ENCODE measurements around the gene MYZAP. TPM values are rescaled to one million over a fixed set of nuclear protein-coding genes. Genes with fewer than 3 reads are reported as not detected.
"Not testable (repeated sequence)": the region's sequence is repeated elsewhere in the genome, so short reads cannot be mapped to it uniquely, and the experiment has no call there.

Gene MYZAP
- total RNA-seq, 1 experiment from 2014 or later, result 0.35 TPM

DNA sequence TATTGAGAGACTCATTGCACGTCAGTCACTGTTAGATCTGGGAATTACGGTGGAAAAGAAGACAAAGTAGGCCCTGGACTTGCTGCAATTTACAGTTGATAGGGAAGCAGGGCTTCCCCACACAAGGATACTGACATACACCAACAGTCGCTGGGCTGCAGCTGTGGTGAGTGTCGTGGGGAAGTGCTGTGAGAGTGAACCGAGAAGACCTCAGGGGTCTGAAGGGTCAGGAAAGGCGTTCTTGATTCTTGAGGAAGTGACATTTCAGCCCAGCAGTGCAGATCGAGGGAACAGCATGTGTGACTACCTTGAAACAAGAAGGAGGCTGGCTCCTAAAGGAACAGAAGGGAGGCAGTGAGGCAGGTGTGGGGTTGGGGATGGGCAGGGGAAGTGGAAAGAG is 22.5 kb downstream of the MYZAP start:
- no peaks in the 10 kb centered on the region for H3K27me3 ChIP-seq (ENCODE audit: control insufficient read depth, insufficient read depth, low read length)

DNA sequence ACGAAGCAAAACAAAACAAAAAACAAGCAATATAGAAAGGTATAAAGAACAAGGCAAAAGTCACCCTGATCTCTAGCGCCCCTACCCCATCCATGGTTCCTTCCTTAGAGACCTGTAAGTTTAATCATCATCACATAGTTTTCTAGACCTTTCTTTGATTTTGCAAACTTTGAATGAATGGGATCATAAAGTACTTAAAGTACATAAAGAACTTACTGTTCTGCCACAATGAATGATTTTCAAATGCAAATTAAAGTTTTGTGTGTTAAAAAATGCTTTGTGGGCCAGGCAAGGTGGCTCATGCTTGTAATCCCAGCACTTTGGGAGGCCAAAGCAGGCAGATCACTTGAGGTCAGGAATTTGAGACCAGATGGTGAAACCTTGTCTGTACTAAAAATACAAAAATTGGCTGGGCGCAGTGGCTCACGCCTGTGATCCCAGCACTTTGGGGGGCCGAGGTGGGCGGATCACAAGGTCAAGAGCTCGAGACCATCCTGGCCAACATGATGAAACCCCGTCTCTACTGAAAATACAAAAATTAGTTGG is 24.3 kb downstream of the MYZAP start:
- not testable (repeated sequence) for H3K27me3 ChIP-seq (ENCODE audit: control insufficient read depth, insufficient read depth, low read length); H3K4me3 ChIP-seq (ENCODE audit: insufficient read depth, low read depth, low read length); H3K36me3 ChIP-seq (replicated peaks; ENCODE audit: control insufficient read depth, insufficient read depth, low read length)
- peak; percentile 32 for DNase-seq

More for the DNA sequence above, 22.5 kb downstream of the MYZAP start:
- H3K36me3 ChIP-seq (replicated peaks; ENCODE audit: control insufficient read depth, insufficient read depth, low read length), result no peaks in the 10 kb centered on the region
- no peak overlapping the region for H3K4me3 ChIP-seq (ENCODE audit: insufficient read depth, low read depth, low read length)
- no peak for DNase-seq

DNA sequence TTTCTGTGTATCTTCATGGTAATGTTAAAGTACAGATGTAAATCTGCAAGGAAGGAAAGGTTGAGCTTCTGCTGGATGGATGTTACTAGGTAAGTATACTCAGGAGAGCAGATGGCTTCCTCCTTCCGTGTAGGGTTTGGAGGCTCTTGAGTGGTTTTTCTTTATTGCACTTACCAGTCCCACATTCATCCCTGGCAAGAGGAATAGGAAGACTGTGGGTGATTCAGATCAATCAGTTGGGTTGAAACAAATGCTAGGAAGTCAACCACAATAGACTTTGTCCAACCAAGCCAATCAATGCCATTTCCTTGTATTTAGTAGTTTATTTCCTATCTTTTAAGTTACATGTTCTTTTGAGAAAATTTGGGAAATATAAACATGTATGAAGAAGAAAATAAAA is 26.6 kb downstream of the MYZAP start:
- Histone ChIP-seq H3K4me3 (ENCODE audit: insufficient read depth, low read depth, low read length) (no peak overlapping the region), H3K27me3 (ENCODE audit: control insufficient read depth, insufficient read depth, low read length) (no peaks in the 10 kb centered on the region), H3K36me3 (replicated peaks; ENCODE audit: control insufficient read depth, insufficient read depth, low read length) (no peaks in the 10 kb centered on the region)
- DNase-seq, result no peak

DNA sequence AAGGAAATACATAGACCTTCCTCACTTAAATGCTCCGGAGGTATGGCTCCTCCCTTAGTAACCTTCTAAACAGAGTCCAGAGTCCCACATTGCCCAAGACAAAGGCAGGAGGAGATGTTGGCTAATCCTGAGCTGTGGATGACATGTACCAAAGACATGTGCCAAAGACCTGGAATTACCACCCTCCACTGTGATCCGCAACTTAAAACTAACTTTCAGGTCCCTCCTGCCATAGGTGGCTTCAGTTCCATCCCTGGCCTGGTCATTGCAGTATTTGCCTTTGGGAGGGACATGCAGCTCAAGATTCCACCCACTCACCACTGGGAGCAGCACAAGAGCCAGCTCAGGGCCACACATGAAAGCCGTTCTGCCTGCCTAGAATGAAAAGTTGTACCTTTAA is 28.0 kb downstream of the MYZAP start:
- peak; percentile 44 for DNase-seq
- no peak overlapping the region for H3K4me3 ChIP-seq (ENCODE audit: insufficient read depth, low read depth, low read length)
- no peaks in the 10 kb centered on the region for H3K27me3 ChIP-seq (ENCODE audit: control insufficient read depth, insufficient read depth, low read length)
- no peaks in the 10 kb centered on the region for H3K36me3 ChIP-seq (replicated peaks; ENCODE audit: control insufficient read depth, insufficient read depth, low read length)

DNA sequence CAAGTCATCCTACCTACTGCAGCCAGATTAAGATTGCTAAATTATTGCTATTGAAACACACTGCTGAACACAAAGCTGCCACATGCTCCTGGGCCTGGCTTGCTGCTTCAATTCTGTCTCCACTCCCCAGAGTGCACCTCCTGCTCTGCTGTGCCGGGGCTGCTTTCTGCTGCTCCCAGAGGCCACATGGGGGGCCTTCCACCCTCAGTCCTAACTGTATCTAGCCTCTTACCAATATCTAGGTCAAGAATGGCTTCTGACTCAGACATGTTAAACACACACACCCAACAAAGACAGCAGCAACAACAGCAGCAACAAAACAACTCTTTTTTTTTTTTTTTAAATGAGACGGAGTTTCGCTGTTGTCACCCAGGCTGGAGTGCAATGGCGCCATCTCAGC is 33.0 kb downstream of the MYZAP start:
- no peak for DNase-seq
- Histone ChIP-seq H3K27me3 (ENCODE audit: control insufficient read depth, insufficient read depth, low read length) (no peaks in the 10 kb centered on the region), H3K4me3 (ENCODE audit: insufficient read depth, low read depth, low read length) (no peak overlapping the region), H3K36me3 (replicated peaks; ENCODE audit: control insufficient read depth, insufficient read depth, low read length) (no peaks in the 10 kb centered on the region)

DNA sequence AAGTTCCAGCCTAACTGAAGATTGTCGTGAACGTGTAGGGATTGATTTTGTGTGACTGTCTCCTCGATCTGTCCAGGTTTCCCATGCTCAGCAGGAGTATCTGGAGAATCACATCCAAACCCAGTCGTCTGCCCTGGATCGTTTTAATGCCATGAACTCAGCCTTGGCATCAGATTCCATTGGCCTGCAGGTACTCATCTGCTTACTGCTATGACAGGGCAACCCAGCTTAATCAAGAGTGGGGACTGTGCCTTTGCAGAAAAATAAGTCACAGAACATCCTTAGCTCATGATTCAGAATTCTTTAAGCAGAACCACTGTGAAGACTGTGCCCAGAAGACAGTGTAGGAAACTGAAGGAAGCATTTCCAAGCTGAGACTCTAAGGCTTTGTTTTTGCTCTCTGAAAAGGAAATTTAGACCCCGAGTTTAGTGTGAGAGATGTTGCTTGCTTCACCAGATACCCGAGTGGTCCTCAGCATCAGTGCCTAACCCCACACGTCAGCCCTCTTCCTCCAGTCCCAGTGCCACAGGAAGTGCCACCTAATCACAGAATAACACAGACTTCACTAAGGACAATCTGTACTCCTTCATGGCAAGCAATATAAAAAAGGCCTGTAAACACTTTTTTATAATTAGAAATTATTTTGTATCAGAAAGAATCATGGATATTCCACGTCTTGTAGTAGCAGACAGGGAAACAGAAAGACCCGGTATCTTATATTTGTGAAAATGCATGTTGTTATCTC is 34.2 kb downstream of the MYZAP start:
- no peak for DNase-seq
- H3K4me3 ChIP-seq (ENCODE audit: insufficient read depth, low read depth, low read length), result no peak overlapping the region
- H3K36me3 ChIP-seq (replicated peaks; ENCODE audit: control insufficient read depth, insufficient read depth, low read length), result no peaks in the 10 kb centered on the region; the same call in 1 of the 2 replicates
- no peaks in the 10 kb centered on the region for H3K27me3 ChIP-seq (ENCODE audit: control insufficient read depth, insufficient read depth, low read length)

DNA sequence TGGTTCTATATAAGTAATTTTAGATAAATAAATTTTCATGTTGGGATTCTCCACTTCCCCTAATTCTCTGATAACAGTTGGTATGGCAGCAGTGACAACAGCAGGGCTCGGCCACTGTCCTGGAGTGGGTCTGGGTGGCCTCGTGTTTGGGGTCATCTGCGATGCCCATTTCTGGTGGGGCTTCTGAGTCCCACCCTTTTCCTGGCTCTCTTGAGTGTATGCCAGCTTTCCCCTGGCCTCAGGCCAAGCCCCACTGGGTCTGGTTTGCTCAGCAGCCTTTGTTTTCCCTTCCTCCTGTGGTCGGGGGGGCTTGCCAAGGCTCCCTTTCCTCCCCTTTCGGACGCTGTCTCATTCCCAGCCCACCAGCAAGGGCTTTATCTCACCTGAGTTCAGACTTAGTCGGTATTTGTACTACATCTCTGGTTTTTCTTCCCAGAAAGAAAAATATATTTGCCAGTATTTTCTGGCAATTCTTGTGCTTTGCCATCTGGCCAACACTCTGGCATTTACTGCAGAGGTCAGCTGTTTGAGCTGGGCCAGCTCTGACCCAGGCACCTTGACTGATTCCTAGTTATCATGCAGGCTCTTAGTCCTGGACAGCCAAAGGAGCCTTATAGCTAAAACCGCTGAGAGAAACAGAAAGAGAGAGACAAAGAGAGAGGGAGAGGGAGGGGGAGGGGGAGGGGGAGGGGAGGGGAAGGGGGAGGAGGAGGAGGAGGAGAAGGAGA is 35.2 kb downstream of the MYZAP start:
- H3K4me3 ChIP-seq (ENCODE audit: insufficient read depth, low read depth, low read length), result no peak overlapping the region

DNA sequence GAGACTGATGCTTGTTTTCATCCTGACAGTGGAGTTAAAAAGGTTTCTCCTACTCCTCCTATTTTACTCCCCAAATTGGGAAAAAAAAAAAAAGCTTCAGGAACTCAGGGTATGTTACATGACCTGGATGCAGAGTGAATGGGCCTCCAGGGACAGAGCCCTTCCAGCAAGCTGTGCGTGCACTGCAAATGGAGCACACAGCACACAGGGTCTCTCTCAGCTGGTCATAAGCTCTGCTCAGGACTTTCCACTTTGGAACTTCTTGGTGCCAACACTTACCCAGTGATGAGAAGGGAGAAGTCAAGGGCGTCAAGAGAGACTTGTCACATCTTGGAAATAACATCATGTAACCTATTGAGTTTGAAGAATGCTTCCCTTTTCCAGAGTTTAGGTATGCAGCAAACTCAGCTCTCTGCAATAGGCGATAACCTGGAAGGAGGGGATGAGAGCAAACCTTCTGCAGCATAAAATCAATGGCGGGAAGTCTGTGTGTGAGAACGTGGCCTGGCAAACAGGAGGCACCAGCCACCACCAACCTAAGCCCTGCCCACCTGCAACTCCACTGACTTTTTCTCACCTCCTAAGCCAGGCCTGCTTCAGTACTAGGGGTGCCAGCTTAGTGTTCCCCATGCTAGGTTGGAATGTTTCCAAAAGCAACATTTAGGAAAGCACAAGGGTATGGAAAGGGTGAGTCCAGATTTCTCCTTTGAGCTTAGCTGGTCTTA is 39.8 kb downstream of the MYZAP start:
- Histone ChIP-seq H3K36me3 (replicated peaks; ENCODE audit: control insufficient read depth, insufficient read depth, low read length) (no peaks in the 10 kb centered on the region; the same call in 1 of the 2 replicates), H3K27me3 (ENCODE audit: control insufficient read depth, insufficient read depth, low read length) (no peaks in the 10 kb centered on the region; the same call in 1 of the 2 replicates), H3K4me3 (ENCODE audit: insufficient read depth, low read depth, low read length) (no peak overlapping the region)
- DNase-seq, result no peak

More for the DNA sequence above, 35.2 kb downstream of the MYZAP start:
- no peak for DNase-seq
- Histone ChIP-seq H3K36me3 (replicated peaks; ENCODE audit: control insufficient read depth, insufficient read depth, low read length) (no peaks in the 10 kb centered on the region; the same call in 1 of the 2 replicates), H3K27me3 (ENCODE audit: control insufficient read depth, insufficient read depth, low read length) (no peaks in the 10 kb centered on the region)

DNA sequence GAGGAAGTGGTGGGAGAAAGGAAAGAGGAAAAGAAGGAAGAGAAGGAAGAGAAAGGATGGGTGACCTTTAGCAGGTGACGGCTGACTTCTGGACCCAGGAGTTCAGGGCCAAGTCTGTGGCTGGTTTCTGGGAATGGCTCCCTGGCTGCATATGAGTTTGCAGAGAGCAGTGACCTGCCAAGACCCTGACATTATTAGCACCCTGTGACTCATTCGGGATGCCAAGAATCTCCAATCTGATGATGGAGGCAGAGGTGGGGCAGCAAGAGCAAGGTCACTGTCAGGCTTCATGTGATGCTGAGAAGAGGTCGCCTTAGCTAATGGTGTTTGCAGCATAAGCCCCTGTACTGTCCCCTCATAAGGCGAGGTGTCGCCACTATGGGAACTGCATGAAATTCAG is 42.6 kb downstream of the MYZAP start:
- Histone ChIP-seq H3K36me3 (replicated peaks; ENCODE audit: control insufficient read depth, insufficient read depth, low read length) (no peaks in the 10 kb centered on the region; the same call in 1 of the 2 replicates), H3K27me3 (ENCODE audit: control insufficient read depth, insufficient read depth, low read length) (no peaks in the 10 kb centered on the region; the same call in 1 of the 2 replicates), H3K4me3 (ENCODE audit: insufficient read depth, low read depth, low read length) (no peak overlapping the region)
- no peak for DNase-seq

DNA sequence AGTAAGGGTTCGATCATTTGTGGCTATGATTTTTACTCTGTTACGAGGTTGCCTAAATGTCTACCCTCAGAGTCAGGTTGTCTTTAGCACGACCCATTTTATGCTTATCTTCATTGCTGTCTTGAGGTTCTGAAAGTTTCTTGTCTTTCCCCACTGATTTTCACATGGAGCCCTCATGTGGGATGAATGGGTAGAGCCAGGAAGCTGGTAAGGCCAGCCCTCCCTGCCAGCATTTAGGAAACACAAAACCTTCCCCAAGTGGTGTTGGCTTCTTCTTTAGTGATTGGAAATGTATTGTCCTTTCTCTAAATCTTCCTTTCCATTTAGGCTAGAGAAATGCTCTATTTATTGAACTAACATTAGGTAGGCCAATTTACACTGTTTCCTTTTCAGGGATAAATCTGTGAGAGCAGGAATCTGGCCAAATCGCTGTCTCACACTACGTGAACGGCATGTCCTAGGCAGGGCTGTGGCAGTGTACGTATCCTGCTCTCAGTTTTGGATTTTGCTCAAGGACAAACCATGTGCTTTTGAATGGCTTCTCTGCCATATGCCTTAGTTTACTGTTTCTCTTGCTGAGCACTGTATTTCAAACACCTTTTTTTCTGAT is 43.7 kb downstream of the MYZAP start:
- Histone ChIP-seq H3K4me3 (ENCODE audit: insufficient read depth, low read depth, low read length) (no peak overlapping the region), H3K27me3 (ENCODE audit: control insufficient read depth, insufficient read depth, low read length) (peaks cover 2% of the 10 kb centered on the region; the same call in 1 of the 2 replicates), H3K36me3 (replicated peaks; ENCODE audit: control insufficient read depth, insufficient read depth, low read length) (no peaks in the 10 kb centered on the region)
- no peak for DNase-seq

DNA sequence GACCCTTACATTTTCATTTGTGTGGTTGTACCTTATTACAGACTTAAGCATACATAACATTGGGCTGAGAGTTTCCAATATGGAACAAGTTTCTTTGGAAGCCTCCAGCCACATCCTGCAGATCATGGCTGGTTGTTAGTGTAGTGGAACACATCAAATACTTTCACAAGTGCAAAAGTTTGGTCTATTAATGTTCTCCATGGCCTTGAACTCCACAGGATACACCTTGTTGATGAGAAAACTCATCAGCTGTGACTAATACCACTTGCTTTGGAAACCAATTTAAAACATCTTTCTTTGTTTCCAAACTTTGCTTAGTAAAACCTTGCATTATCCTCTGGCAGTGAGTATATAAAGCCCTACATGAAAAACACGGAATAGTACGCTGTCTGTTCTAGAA is 46.1 kb downstream of the MYZAP start:
- Histone ChIP-seq H3K36me3 (replicated peaks; ENCODE audit: control insufficient read depth, insufficient read depth, low read length) (no peaks in the 10 kb centered on the region), H3K4me3 (ENCODE audit: insufficient read depth, low read depth, low read length) (no peak overlapping the region), H3K27me3 (ENCODE audit: control insufficient read depth, insufficient read depth, low read length) (peaks cover 2% of the 10 kb centered on the region; the same call in 1 of the 2 replicates)
- no peak for DNase-seq

DNA sequence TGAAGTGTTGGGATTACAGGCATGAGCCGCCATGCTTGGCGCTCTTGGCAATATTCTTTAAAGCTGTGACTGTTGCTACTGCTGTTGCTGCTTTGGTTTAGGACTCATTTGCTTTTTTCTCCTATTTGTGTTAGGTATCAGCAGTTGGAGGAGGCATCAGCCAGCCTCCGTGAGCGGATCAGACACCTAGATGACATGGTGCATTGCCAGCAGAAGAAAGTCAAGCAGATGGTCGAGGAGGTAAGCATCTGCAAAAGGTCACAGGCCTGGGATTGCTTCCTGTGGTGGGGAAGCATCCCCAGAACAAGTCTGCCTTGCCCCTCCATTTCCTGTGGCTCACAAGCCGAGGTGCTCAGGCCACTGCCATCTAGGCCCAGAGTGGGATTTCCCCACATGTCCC is 47.6 kb downstream of the MYZAP start:
- no peak for DNase-seq

DNA sequence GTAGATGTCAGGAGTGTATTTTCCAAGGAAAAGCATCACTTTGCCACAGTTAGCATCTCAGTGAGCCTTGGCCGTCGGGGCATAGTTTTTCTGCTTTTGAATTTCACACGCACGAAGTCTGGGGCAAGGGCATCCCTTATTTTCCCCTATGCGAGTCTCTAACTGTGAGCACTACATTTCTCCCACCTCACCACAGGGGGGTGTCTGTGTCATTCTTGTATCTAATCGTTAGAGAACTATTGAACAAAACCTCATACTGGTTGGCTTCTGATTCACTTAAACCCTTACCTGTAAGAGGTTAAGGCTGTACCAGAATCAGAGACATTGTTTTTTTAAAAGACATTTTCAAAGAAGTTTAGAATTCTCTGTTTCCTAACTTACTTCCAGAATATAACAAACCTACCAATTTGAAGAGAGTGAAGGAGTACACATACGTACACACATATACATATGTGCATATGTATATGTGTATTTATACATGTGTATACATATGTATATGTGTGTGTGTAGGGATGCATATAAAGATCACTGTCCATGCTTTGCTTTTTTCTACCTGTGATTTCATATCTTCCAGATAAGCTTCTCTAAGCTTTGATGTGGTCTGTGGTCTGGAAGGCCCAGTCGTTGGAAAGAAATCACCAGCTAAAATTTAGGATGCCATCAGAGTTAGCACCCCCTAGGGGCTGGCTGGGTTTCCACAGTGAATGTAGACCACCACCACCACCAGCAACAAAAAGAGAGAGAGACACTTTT is 49.4 kb downstream of the MYZAP start:
- H3K27me3 ChIP-seq (ENCODE audit: control insufficient read depth, insufficient read depth, low read length), result peaks cover 2% of the 10 kb centered on the region; the same call in 1 of the 2 replicates
- DNase-seq, result peak; percentile 35
- H3K4me3 ChIP-seq (ENCODE audit: insufficient read depth, low read depth, low read length), result no peak overlapping the region
- H3K36me3 ChIP-seq (replicated peaks; ENCODE audit: control insufficient read depth, insufficient read depth, low read length), result no peaks in the 10 kb centered on the region

More for the DNA sequence above, 47.6 kb downstream of the MYZAP start:
- H3K4me3 ChIP-seq (ENCODE audit: insufficient read depth, low read depth, low read length), result no peak overlapping the region
- no peaks in the 10 kb centered on the region for H3K36me3 ChIP-seq (replicated peaks; ENCODE audit: control insufficient read depth, insufficient read depth, low read length)
- peaks cover 2% of the 10 kb centered on the region; the same call in 1 of the 2 replicates for H3K27me3 ChIP-seq (ENCODE audit: control insufficient read depth, insufficient read depth, low read length)
